KG1 (cell line): ENCODE data around the gene CLRN3.

Source experiments
- DNase-seq: peaks from one replicate; lab custom pipeline; 2025; lab: John Stamatoyannopoulos, UW

CLRN3 gene

GRCh38 chr10:127874671-127875448, 17.9 kb downstream of the CLRN3 start:
- DNase-seq: no peak

DNA sequence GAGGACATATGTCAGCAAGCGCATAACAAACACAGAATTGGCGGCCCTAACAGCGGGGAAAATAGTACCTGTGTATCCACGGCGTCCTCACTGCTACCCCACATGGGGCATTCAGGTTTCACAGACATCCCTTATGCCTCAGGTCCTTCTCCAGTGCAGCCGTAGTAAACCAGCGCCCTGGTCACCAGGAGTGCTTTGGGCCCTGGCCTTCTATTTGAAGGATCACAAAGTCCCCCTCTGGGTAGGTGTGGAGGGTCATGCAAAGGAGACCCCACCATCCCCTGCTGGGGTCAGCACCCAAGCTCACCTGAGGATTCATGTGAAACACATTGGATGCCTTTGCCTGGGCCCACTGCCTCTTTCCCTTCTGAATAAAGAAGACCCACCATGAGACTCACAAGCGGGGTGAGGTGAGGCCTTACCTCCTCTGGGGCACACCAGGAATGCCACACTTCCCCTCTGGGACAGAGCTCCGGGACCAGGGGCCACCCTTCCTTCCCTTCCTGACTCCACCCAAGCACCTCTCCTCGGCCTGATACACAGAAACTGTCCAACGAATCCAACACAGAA, 18.8 kb downstream of the CLRN3 start:
- no peak for DNase-seq

DNA sequence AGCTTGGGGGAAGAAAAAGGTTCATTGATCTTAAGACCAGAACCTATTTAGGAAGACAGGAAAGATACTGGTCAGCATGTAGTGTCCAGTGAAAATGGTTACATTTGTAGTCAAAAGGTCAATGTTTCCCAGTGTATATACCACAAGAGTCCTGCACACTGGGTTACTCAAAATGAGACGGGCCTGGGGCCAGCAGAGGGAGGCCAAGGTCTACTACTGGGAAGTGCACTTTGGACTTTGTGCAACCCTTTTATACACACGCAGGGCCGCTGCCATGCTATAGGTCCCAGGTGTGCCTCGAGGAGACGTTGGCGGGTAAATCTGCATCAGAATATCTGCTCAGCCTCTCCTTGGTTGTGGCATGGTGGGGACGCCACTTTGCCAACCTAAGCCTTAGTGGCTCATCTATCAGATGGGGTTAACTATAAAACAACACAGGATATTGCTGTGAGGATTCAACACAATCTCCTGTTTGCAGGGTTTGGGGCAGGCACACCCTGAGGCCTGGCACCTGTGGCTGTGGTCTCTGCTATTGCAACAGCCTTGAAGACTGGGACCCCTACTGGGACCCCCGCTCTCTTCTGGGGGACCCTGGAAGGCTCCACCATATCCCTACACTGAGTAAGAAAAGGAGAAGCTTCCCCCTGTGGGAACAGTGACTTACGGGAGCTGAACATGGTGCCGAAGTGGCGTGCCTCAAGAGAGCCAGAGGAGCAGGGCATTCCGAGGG, 19.7 kb downstream of the CLRN3 start:
- DNase-seq: no peak

- DNase-seq: no peak
Measured at GRCh38 chr10:127872011-127872761, 20.6 kb downstream of the CLRN3 start.

DNA sequence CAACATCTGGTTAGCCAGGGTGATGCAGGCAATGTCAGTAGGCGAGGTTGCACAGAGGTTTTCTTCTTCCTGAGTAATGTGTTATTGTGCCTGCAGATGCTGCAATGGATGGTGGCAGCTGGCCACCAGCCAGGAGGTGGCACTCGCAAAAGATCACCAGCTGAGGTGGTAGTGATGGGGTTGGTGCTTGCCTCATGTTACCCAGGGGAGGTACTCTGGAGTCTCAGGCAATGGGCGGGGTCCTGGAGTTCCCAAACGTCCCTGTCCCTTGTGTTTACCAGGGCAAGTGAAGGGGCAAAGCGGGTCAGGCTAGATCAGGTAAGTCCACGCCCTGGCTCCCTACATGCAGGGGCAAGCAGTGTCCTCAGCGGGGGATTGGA, 21.1 kb downstream of the CLRN3 start:
- DNase-seq: no peak

DNA sequence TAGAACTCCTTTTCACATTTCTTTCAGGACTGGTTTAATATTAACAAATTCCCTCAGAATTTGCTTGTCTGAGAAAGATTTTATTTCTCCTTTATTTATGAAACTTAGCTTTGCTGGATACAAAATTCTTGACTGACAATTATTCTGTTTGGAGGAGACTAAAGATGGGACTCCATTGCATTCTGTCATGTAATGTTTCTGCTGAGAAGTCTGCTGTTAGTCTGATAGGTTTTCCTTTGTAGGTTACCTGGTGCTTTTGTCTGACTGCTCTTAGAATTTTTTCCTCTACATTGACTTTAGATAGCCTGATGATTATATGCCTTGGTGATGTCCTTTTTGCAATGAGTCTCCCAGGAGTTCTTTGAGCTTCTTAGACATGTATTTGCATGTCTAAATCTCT, 23.4 kb downstream of the CLRN3 start:
- DNase-seq: no peak

DNA sequence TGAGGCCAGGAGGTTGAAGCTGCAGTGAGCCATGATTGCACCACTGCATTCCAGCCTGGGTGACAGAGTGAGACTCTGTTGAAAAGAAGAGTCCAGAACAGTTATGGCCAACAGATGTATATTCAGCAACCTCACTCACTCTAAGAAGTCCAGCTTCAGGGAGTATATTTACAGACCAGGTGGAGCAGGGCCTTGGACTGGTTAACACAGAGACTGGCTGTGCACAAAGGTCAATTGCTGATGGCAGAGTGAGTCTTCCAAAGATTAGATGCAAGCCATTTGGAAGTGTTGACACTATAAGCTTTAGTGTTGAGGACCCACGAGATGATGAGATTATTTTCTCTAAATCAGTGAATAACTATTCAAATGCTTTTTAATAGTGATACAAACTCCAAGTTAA, 24.9 kb downstream of the CLRN3 start:
- no peak for DNase-seq

DNA sequence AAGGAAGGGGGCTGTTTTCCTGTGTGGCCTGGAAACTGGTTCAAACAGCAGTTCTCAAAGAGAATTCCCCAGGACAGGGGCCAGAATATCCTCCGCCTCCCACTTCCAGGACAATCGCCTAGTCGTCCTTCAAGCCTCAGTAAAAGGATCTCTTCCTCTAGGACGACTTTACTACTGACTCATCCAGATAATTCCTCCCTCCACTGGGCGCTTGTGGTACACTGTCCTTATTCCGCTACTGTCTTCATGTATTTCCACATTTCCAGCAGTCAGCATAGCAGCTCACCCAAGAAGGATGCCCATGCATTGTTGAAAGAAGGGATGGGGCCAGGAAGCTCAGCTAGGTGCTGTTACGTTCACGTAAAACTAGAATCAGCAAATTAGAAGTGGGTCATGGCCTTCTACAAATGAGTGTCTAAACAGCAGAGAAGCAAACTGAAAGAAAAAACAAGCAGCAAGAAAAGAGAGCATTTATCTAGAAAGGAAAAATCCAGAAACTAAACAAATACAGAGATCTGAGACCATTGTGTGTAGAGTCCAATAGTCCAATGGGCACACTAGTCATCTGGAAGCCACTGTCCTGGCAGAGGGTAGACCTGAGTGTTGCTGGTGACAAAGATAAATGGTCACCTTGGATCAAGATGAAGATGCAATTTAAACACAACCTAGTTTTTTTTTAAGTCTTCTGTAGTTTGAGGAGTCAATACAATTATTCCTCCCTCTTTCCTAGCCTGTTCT, 26.3 kb downstream of the CLRN3 start:
- DNase-seq: no peak

GRCh38 chr10:127863231-127863825, 29.4 kb downstream of the CLRN3 start:
- DNase-seq: no peak

GRCh38 chr10:127860592-127860991, 32.1 kb downstream of the CLRN3 start:
- DNase-seq: no peak

DNA sequence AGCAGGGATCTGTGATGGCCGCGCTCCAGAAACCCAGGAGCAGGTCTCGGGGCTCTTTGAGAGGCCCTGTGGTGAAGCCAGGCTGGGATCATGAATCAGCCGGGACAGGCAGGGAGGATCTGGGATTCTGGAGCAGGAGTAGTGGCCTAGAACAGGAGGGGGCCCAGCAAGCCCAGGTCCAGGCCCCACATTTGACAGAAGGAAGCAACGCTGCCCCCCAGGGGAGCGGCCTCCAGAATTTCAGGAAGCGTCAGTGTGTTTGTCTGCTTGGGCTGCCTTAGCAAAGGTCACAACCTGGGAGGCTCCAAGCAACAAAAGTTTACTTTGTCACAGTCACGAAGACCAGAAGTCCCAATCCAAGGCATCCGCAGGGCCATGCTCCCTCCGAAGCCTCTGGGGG, 36.8 kb downstream of the CLRN3 start:
- no peak for DNase-seq

DNA sequence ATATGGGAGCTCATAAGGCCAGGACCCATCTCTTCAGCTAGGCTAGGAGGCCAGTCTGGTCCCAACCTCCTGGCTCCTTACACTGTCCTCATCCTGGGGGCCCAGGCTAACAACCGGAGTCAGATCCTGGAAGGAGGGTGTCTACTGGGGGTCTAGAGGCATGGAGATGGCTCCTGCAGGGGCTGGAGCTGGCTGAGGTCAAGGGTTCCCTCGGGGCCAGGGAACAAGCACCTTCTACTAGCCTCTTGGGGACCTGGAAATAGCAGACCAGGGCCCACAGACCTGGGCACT, 37.2 kb downstream of the CLRN3 start:
- DNase-seq: no peak

GRCh38 chr10:127854769-127855590, 37.8 kb downstream of the CLRN3 start:
- no peak for DNase-seq

- peak; percentile 44 for DNase-seq
Measured at GRCh38 chr10:127853868-127854768, 38.6 kb downstream of the CLRN3 start.

DNA sequence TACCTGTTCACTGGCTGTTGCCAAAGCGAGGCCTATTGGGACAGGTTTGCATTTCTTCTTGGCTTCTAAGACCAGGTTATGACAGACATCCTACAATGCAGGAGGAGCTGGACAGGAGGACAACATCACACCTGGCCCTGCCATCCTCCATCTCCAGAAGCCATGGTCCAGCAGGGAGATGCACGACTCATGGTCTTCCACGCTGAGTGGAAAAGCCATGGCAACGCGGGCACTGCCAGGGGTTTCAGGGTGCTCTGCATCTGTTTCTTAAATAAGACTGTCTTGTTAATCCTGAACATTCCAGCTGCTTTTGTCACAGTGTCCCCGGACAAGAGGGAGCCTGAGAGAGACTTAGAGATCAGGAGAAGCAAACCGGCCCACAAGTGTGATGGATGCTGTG, 40.3 kb downstream of the CLRN3 start:
- no peak for DNase-seq

DNA sequence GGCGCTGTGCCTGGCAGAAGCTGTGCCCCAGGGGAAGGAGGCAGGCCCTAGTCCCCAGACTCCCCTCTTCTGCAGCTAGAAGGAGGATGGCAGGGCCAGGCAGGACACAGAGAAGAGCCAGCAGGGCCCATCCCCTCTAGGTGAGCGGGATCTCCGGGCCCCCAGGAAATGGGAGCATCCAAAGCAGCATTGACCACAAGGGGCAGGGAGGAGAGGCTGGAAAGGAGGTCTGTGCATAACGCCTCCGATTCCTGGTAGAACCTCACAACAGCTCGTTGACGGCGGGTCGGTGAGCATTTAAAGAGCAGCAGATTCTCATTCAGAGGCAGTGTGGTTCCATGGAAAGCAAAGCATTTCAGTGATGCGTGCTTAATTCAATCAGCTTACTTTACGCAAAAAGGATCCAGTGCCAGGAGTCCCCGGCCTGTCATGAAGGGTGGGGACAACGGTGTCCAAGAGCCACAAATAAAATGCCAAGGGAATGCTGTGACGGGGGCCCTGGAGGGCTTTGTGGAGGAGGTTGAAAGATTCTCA, 41.0 kb downstream of the CLRN3 start:
- no peak for DNase-seq

DNA sequence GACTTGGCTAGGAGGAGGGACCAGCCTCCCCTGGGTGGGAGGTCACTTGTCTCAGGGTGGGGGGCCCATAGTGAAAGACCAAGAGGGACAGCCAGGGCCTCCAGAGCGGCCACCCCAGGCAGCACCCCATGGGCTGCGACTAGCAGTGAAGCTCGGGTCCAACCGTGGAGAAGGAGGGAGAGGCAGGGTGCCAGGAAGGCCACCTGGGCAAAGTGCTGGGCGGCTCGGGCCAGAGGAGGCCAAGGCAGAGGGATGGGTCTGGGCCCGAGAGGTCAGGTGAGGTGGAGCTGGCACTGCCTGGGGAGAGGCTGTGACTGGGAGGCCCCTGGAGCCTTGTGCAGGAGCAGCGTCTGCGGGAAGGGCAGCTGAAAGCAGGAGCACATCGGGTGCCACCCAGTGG, 41.8 kb downstream of the CLRN3 start:
- no peak for DNase-seq

- no peak for DNase-seq
Measured at GRCh38 chr10:127849921-127850320, 42.8 kb downstream of the CLRN3 start.

- no peak for DNase-seq
Measured at GRCh38 chr10:127849224-127849623, 43.5 kb downstream of the CLRN3 start.

DNA sequence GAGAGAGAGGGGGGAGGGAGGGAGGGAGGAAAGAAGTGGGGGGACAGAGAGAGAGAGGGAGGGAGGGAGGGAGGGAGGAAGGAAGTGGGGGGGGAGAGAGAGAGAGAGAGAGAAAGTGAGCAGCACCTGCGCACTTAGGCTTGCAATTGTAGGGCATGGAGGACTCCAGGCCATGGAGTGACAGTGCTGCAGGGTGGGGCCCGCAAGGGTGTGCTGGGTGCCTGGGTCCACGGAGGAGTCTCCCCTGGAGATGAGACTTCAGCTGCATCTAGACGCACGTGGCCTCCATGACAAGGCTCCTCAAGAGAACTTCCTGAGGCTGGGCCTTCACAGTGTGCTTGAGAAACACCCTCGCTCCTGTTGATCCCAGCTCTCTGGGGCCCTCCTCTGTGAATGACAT, 44.5 kb downstream of the CLRN3 start:
- no peak for DNase-seq
